ENCODE data around the gene ANTXR2.

DNA sequence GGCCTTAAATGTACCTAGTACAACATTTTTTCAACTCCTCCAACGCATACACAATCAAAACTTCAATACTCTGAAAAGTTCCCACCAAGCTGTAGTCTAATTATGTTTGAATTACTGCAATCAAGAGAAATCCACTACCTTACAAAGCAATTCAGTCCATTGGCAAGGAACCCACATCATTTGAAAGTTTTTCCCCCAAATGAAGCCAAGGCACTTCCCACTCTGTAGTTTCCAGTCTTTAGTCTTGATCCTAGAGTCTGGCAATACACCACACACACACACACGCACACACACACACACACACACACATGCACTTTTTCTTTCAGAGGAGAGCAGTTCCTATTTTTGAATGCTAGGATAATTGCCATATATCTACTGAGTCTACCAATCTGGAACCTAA, 79.6 kb downstream of the ANTXR2 start:
- TF ChIP-seq EZH2phosphoT487 (IDR thresholded peaks at IDR 0.05; ENCODE audit: borderline replicate concordance, low read depth, low read length) = no peak
- TF ChIP-seq, protein P1, sequence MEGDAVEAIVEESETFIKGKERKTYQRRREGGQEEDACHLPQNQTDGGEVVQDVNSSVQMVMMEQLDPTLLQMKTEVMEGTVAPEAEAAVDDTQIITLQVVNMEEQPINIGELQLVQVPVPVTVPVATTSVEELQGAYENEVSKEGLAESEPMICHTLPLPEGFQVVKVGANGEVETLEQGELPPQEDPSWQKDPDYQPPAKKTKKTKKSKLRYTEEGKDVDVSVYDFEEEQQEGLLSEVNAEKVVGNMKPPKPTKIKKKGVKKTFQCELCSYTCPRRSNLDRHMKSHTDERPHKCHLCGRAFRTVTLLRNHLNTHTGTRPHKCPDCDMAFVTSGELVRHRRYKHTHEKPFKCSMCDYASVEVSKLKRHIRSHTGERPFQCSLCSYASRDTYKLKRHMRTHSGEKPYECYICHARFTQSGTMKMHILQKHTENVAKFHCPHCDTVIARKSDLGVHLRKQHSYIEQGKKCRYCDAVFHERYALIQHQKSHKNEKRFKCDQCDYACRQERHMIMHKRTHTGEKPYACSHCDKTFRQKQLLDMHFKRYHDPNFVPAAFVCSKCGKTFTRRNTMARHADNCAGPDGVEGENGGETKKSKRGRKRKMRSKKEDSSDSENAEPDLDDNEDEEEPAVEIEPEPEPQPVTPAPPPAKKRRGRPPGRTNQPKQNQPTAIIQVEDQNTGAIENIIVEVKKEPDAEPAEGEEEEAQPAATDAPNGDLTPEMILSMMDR (conservative IDR thresholded peaks at IDR 0.05; ENCODE audit: low read length) = no peak
